Measurements from ENCODE around the gene FILIP1L. TPM values are rescaled to one million over a fixed set of nuclear protein-coding genes. Genes with fewer than 3 reads are reported as not detected.

Gene FILIP1L
- total RNA-seq, 2 donors from 2014 or later, result 9.5 to 28.2 TPM

- intact Hi-C loops (cut with DNase I), result loop anchor here (5.0 kb wide), 1 partner anchor 39 kb away; the partner anchor contains the start of gene FILIP1L
- no peaks in the 10 kb centered on the region for H3K27me3 ChIP-seq (replicated peaks; ENCODE audit: insufficient read depth)
- H3K9me3 ChIP-seq, result no peaks in the 10 kb centered on the region
- H3K36me3 ChIP-seq, result no peaks in the 10 kb centered on the region
- H3K27ac ChIP-seq, result no peak overlapping the region
- DNase-seq (ENCODE audit: low spot score), result no peak
- no peaks in the 10 kb centered on the region for H3K4me1 ChIP-seq (replicated peaks)
- 91% methylated on average over 8 of the region's 8 CpGs for WGBS
- TF ChIP-seq POLR2A (IDR thresholded peaks at IDR 0.05), result no peak
- no peak for TF ChIP-seq CTCF (IDR thresholded peaks at IDR 0.05)
- TF ChIP-seq POLR2AphosphoS5 (IDR thresholded peaks at IDR 0.05), result no peak
- no peak overlapping the region for H3K4me3 ChIP-seq
These were observed 36.9 kb upstream of the FILIP1L start for GRCh38 chr3:100151024-100151707.

- no peaks in the 10 kb centered on the region for H3K4me1 ChIP-seq (replicated peaks)
- 84% methylated on average over 1 of the region's 1 CpG for WGBS
These were observed 36.2 kb upstream of the FILIP1L start for GRCh38 chr3:100150473-100150872.

GRCh38 chr3:100149713-100150415 lies 35.6 kb upstream of the FILIP1L start:
- no peak for TF ChIP-seq CTCF (IDR thresholded peaks at IDR 0.05)
- Histone ChIP-seq H3K36me3 (no peaks in the 10 kb centered on the region), H3K4me3 (no peak overlapping the region), H3K27me3 (replicated peaks; ENCODE audit: insufficient read depth) (no peaks in the 10 kb centered on the region), H3K9me3 (no peaks in the 10 kb centered on the region), H3K27ac (no peak overlapping the region), H3K4me1 (replicated peaks) (no peaks in the 10 kb centered on the region)
- WGBS, result 94% methylated on average over 6 of the region's 6 CpGs
- intact Hi-C loops (cut with DNase I), result loop anchor here (5.0 kb wide), 1 partner anchor 38 kb away; the partner anchor contains the start of gene FILIP1L
- DNase-seq (ENCODE audit: low spot score), result no peak

More at GRCh38 chr3:100150473-100150872, 36.2 kb upstream of the FILIP1L start:
- no peak for DNase-seq (ENCODE audit: low spot score)
- Histone ChIP-seq H3K9me3 (no peaks in the 10 kb centered on the region), H3K27me3 (replicated peaks; ENCODE audit: insufficient read depth) (no peaks in the 10 kb centered on the region), H3K4me3 (no peak overlapping the region), H3K27ac (no peak overlapping the region), H3K36me3 (no peaks in the 10 kb centered on the region)
- intact Hi-C loops (cut with DNase I), result loop anchor here (5.0 kb wide), 1 partner anchor 38 kb away; the partner anchor contains the start of gene FILIP1L
- TF ChIP-seq POLR2A (IDR thresholded peaks at IDR 0.05), result no peak
- TF ChIP-seq POLR2AphosphoS5 (IDR thresholded peaks at IDR 0.05), result no peak
- no peak for TF ChIP-seq CTCF (IDR thresholded peaks at IDR 0.05)

- no peak overlapping the region for H3K27ac ChIP-seq
- no peaks in the 10 kb centered on the region for H3K4me1 ChIP-seq (replicated peaks)
- H3K27me3 ChIP-seq (replicated peaks; ENCODE audit: insufficient read depth), result no peaks in the 10 kb centered on the region
- no peaks in the 10 kb centered on the region for H3K36me3 ChIP-seq
- intact Hi-C loops (cut with DNase I), result no loop called here
- TF ChIP-seq POLR2A (IDR thresholded peaks at IDR 0.05) (no peak), CTCF (IDR thresholded peaks at IDR 0.05) (no peak), POLR2AphosphoS5 (IDR thresholded peaks at IDR 0.05) (no peak)
- H3K4me3 ChIP-seq, result no peak overlapping the region
- H3K9me3 ChIP-seq, result no peaks in the 10 kb centered on the region
- WGBS, result 66% methylated on average over 2 of the region's 2 CpGs
- DNase-seq (ENCODE audit: low spot score), result no peak
These were observed 34.8 kb upstream of the FILIP1L start for GRCh38 chr3:100149130-100149529.
